Measurements from ENCODE around the gene SMG6. TPM values are rescaled to one million over a fixed set of nuclear protein-coding genes. Genes with fewer than 3 reads are reported as not detected.

The SMG6 gene
- 45.5 TPM for polyA plus RNA-seq (2013, experiment 1 of 4)
- polyA plus RNA-seq (2013, experiment 2 of 4), result 59.8 TPM
- polyA plus RNA-seq (2013, experiment 3 of 4), result 34.8 TPM
- 42.3 TPM for polyA plus RNA-seq (2013, experiment 4 of 4)

DNA sequence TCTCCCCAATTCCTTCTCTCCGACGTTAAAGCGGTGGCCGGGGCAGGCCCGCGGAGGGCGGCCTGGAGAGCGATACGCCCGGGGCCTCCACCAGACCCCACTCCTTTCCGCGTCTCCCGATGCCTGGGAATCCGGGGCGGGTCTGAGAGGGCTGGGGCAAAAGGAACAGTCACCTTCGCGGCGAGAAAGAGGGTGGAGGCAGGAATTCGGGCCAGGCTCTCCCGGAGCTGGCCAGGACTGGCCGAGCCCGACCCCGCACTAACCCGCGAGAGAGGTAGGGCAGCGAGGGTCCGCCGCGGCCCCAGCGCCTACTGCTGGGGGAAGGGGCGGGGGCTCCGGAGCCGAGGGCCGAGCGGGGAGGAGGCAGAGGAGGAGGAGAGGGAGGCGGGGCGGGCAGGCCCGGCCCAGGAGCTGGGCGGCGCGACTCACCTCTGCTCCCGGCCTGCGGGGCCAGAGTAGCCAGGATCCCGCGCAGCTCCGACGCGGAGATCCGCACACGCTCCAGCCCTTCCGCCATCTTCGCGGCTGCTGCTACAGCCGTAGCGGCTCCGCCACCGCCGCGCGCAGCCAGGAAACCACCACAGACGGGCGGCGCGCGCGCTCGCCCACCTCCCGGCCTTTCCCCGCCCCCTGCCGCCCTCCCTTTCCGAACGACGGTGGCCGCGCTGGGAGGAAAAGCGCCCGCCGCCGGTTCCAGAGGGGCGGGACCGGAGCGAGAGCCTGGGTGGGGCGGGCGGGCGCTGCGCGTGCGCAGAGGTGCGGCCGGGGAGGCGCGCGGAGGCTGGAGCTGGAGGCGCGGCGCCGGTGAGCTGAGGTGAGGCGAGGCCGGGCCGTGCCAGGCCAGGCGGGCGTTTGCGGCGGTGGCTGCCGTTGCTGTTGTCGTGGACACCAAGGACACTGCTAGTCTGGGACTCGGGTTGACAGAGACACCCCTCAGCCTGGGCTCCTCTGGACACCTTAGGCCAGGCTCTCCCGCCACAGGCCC, at the start of gene SMG6, which contains the start of gene SRR:
SMG6 (minus strand) TSS at position 582 of the 985 bp plus-strand sequence; CDS start at position 517, 65 bp downstream.
SRR (plus strand) TSS at position 747 of the 985 bp plus-strand sequence. CDS start 11,611 bp downstream, outside the sequence.
- no peaks in the 10 kb centered on the region for H3K27me3 ChIP-seq (ENCODE audit: control insufficient read depth, insufficient read depth, low read length, poor library complexity, severe bottlenecking)
- peaks cover 19% of the 10 kb centered on the region for H3K36me3 ChIP-seq (ENCODE audit: control insufficient read depth, insufficient read depth, low read length)
- H3K4me3 ChIP-seq (ENCODE audit: insufficient read depth, low read depth, low read length), result peak within 1 kb of the TSS; percentile 91
- H3K4me1 ChIP-seq (ENCODE audit: control insufficient read depth, insufficient read depth, low read length), result peaks cover 5% of the 10 kb centered on the region
- 0% methylated on average over 108 of the region's 108 CpGs for WGBS, 2 experiments
- H3K27ac ChIP-seq (ENCODE audit: insufficient read depth, low read depth, low read length, poor library complexity, severe bottlenecking), result peak within 1 kb of the TSS; percentile 92
- H3K9me3 ChIP-seq (ENCODE audit: control insufficient read depth, low read length), result no peaks in the 10 kb centered on the region

DNA sequence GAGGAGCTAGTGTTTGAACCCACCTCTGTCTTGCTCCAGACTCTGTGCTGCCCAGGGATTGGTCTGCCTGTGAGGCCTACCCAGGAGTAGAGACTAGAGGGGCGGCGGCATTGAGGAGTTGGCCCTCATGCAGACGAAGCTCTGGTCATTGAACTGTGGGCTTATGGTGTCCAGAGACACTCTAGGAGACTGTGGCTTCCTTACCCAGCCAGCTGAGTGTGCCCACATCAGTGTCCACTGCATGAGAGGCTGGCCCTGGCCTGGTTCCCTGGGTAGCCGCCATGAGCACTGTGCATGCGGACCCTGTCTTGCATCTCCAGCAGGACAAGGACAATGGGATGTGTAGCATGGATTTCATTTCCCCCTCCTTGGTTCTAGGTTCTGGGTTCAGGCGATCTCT, 47.7 kb upstream of the SMG6 start:
- WGBS, 2 experiments, result 94 to 95% methylated on average over 6 of the region's 6 CpGs
- Histone ChIP-seq H3K27me3 (ENCODE audit: control insufficient read depth, insufficient read depth, low read length, poor library complexity, severe bottlenecking) (no peaks in the 10 kb centered on the region), H3K36me3 (ENCODE audit: control insufficient read depth, insufficient read depth, low read length) (no peaks in the 10 kb centered on the region), H3K4me3 (ENCODE audit: insufficient read depth, low read depth, low read length) (no peak overlapping the region), H3K27ac (ENCODE audit: insufficient read depth, low read depth, low read length, poor library complexity, severe bottlenecking) (no peak overlapping the region), H3K9me3 (ENCODE audit: control insufficient read depth, low read length) (no peaks in the 10 kb centered on the region), H3K4me1 (ENCODE audit: control insufficient read depth, insufficient read depth, low read length) (peaks cover 26% of the 10 kb centered on the region)

DNA sequence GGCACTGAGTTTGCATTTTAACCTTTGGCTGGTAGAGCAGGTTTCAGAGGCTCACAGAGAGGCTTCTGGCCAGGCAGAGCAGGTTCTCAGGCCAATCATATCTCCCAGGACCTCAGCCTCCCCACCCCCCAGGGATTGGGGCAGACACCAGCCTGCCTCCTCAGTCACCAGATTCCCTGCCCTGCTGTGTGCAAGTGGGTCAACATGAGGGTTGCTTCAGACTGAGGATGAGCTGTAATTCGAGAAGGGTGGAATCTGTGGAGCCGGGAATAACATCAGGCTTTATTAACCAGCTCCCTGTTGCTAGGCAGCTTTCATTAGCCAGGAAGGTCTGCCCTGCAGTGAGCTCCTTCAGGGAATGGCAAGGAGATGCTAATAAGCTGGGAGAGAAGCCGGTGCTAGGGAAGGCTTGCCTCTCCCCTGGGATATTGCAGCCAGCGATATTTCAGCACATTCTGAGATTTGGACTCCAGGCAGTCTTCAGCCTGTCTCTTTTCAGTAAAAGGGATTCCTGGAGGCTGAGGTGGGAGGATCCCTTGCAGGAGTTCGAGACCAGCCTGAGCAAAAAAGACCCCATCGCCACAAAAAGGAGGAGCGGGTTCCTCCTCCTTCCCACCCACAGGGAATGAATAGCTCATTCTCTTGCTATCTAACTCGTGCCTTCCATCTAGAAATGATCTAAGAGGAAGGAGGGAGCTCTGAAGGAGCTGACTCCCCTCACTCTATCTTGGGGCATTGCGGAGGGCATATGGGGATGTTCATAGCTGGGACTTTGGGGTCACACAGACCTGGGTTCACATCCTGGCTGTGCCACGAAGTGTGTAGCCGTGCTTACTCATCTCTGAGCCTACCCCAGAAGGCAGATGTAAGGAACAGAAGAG, 44.5 kb upstream of the SMG6 start:
- H3K4me3 ChIP-seq (ENCODE audit: insufficient read depth, low read depth, low read length), result peak overlapping the region; percentile 29
- H3K36me3 ChIP-seq (ENCODE audit: control insufficient read depth, insufficient read depth, low read length), result no peaks in the 10 kb centered on the region
- H3K9me3 ChIP-seq (ENCODE audit: control insufficient read depth, low read length), result no peaks in the 10 kb centered on the region
- peaks cover 29% of the 10 kb centered on the region for H3K4me1 ChIP-seq (ENCODE audit: control insufficient read depth, insufficient read depth, low read length)
- H3K27ac ChIP-seq (ENCODE audit: insufficient read depth, low read depth, low read length, poor library complexity, severe bottlenecking), result peak overlapping the region; percentile 97
- 19 to 20% methylated on average over 11 of the region's 11 CpGs for WGBS, 2 experiments
- no peaks in the 10 kb centered on the region for H3K27me3 ChIP-seq (ENCODE audit: control insufficient read depth, insufficient read depth, low read length, poor library complexity, severe bottlenecking)

DNA sequence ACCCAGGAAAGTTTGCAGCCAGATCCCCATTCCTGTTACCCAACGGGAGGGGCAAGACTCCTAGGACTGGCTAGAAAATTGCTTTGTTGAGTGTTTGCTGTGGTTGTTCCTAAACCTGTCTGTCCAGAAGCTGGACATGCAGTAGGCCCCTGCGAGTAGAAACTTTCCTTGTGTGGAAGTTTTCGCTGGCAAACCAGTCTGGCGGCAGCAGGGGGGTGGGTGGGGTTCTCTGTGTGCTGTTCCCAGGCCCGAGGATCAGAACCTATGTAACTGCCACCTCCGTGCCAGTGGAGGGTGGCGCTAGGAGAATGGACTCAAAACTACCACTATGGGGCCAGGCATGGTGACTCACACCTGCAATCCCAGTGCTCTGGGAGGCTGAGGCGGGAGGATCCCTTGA, 42.9 kb upstream of the SMG6 start:
- H3K4me3 ChIP-seq (ENCODE audit: insufficient read depth, low read depth, low read length), result no peak overlapping the region
- no peaks in the 10 kb centered on the region for H3K9me3 ChIP-seq (ENCODE audit: control insufficient read depth, low read length)
- WGBS, 2 experiments, result 94 to 96% methylated on average over 8 of the region's 8 CpGs
- no peaks in the 10 kb centered on the region for H3K36me3 ChIP-seq (ENCODE audit: control insufficient read depth, insufficient read depth, low read length)
- H3K27me3 ChIP-seq (ENCODE audit: control insufficient read depth, insufficient read depth, low read length, poor library complexity, severe bottlenecking), result no peaks in the 10 kb centered on the region
- H3K27ac ChIP-seq (ENCODE audit: insufficient read depth, low read depth, low read length, poor library complexity, severe bottlenecking), result no peak overlapping the region
- peaks cover 21% of the 10 kb centered on the region for H3K4me1 ChIP-seq (ENCODE audit: control insufficient read depth, insufficient read depth, low read length)

DNA sequence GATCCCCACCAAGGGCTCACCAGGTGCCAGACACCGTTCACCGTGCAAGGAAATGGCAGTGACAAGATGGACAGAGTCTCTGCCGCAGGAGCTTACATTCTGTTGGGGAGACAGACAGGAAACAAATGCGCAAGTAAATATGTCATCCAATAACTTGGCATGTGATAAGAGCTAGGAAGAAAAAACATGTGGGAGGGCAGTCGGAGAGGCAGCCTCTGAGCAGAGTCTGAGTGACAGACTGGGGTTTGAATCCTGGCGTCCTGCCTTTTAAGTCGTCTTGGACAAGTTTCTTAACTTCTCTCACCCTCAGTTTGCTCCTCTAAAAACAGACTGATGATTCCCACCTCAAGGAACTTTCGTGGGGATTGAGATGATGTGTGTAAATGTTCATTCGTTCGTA, 40.9 kb upstream of the SMG6 start:
- no peaks in the 10 kb centered on the region for H3K9me3 ChIP-seq (ENCODE audit: control insufficient read depth, low read length)
- peaks cover 17% of the 10 kb centered on the region for H3K4me1 ChIP-seq (ENCODE audit: control insufficient read depth, insufficient read depth, low read length)
- H3K36me3 ChIP-seq (ENCODE audit: control insufficient read depth, insufficient read depth, low read length), result no peaks in the 10 kb centered on the region
- no peak overlapping the region for H3K4me3 ChIP-seq (ENCODE audit: insufficient read depth, low read depth, low read length)
- H3K27ac ChIP-seq (ENCODE audit: insufficient read depth, low read depth, low read length, poor library complexity, severe bottlenecking), result no peak overlapping the region
- 95 to 98% methylated on average over 10 of the region's 10 CpGs for WGBS, 2 experiments
- H3K27me3 ChIP-seq (ENCODE audit: control insufficient read depth, insufficient read depth, low read length, poor library complexity, severe bottlenecking), result no peaks in the 10 kb centered on the region

DNA sequence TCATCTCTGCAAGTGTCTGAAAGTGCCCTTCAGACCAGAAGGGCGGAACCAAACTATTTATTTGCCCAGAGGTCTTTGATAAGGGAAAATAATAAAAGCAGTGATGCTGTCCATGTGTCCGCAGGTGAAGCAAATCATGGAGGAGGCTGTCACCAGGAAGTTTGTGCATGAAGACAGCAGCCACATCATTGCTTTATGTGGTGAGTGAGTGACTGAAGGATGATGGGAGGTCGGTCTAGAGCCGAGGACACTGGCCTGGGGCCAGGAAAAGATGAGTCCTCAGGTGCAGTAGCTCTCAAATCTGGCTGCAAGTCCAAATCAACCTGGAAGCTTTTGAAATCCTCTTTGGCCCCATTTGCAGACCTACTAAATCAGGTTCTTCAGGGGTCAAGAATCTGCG, 39.8 kb upstream of the SMG6 start:
- Histone ChIP-seq H3K27ac (ENCODE audit: insufficient read depth, low read depth, low read length, poor library complexity, severe bottlenecking) (no peak overlapping the region), H3K4me1 (ENCODE audit: control insufficient read depth, insufficient read depth, low read length) (peaks cover 13% of the 10 kb centered on the region), H3K27me3 (ENCODE audit: control insufficient read depth, insufficient read depth, low read length, poor library complexity, severe bottlenecking) (no peaks in the 10 kb centered on the region), H3K36me3 (ENCODE audit: control insufficient read depth, insufficient read depth, low read length) (no peaks in the 10 kb centered on the region), H3K9me3 (ENCODE audit: control insufficient read depth, low read length) (no peaks in the 10 kb centered on the region), H3K4me3 (ENCODE audit: insufficient read depth, low read depth, low read length) (no peak overlapping the region)
- 90 to 92% methylated on average over 5 of the region's 5 CpGs for WGBS, 2 experiments

DNA sequence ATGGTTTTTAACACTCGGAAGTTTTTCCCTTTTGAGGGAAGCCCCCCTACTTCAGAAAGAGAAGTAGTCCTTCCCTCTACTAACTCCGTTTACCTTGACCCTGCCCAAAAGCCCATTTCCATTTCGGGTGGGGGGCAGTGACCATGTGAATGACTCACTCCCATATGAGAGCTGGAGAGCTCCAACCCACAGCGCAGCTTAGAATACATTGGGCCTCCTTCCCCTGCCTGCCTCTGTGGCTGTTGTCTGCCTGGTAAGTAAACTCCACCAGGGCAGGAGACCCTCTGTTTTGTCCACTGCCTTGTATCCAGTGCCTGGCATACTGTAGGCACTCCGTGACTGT, 34.7 kb upstream of the SMG6 start:
- Histone ChIP-seq H3K4me3 (ENCODE audit: insufficient read depth, low read depth, low read length) (peak overlapping the region; percentile 99), H3K27me3 (ENCODE audit: control insufficient read depth, insufficient read depth, low read length, poor library complexity, severe bottlenecking) (no peaks in the 10 kb centered on the region), H3K9me3 (ENCODE audit: control insufficient read depth, low read length) (no peaks in the 10 kb centered on the region), H3K27ac (ENCODE audit: insufficient read depth, low read depth, low read length, poor library complexity, severe bottlenecking) (no peak overlapping the region), H3K36me3 (ENCODE audit: control insufficient read depth, insufficient read depth, low read length) (peaks cover 19% of the 10 kb centered on the region), H3K4me1 (ENCODE audit: control insufficient read depth, insufficient read depth, low read length) (peaks cover 7% of the 10 kb centered on the region)
- 17 to 23% methylated on average over 5 of the region's 5 CpGs for WGBS, 2 experiments

DNA sequence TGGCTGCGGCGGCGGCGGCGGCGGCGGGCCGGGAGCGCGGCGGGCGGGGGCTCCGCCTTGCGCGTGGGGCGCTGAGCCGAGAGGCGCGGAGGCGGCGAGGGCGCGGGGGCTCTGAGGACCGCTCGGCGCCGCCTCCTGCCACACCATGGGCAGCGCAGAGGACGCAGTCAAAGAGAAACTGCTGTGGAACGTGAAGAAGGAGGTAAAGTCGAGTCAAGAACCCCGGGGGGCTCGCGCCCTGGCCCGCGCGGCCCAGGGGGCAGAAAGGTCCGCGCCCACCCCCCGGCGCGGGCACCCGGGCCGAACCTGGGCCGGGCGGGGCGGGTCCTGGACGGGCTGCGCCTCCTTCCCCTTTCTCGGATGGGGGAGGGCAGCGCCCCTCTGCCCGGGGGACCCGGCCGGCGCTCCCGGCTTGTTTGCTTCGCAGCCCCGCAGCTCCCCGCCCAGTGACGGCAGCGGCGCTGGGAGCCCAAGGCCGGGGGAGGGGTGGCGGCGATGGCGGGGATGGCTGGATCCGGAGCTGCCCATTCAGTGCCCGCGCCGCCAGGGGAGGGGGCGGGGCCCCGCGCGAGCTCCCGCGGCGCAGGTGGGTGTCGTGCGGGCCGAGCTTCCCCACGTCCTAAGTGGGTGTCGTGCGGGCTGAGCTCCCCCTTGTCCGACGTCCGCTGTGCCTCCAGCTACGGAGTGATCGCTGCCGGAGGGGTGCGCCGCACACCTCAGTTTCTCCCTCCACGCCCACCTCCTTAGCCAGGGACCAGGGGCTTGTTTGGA, 34.1 kb upstream of the SMG6 start:
- no peaks in the 10 kb centered on the region for H3K9me3 ChIP-seq (ENCODE audit: control insufficient read depth, low read length)
- peak overlapping the region; percentile 99 for H3K4me3 ChIP-seq (ENCODE audit: insufficient read depth, low read depth, low read length)
- H3K36me3 ChIP-seq (ENCODE audit: control insufficient read depth, insufficient read depth, low read length), result peaks cover 25% of the 10 kb centered on the region
- WGBS, 2 experiments, result 0 to 1% methylated on average over 92 of the region's 92 CpGs
- H3K27ac ChIP-seq (ENCODE audit: insufficient read depth, low read depth, low read length, poor library complexity, severe bottlenecking), result no peak overlapping the region
- no peaks in the 10 kb centered on the region for H3K27me3 ChIP-seq (ENCODE audit: control insufficient read depth, insufficient read depth, low read length, poor library complexity, severe bottlenecking)
- peaks cover 7% of the 10 kb centered on the region for H3K4me1 ChIP-seq (ENCODE audit: control insufficient read depth, insufficient read depth, low read length)

DNA sequence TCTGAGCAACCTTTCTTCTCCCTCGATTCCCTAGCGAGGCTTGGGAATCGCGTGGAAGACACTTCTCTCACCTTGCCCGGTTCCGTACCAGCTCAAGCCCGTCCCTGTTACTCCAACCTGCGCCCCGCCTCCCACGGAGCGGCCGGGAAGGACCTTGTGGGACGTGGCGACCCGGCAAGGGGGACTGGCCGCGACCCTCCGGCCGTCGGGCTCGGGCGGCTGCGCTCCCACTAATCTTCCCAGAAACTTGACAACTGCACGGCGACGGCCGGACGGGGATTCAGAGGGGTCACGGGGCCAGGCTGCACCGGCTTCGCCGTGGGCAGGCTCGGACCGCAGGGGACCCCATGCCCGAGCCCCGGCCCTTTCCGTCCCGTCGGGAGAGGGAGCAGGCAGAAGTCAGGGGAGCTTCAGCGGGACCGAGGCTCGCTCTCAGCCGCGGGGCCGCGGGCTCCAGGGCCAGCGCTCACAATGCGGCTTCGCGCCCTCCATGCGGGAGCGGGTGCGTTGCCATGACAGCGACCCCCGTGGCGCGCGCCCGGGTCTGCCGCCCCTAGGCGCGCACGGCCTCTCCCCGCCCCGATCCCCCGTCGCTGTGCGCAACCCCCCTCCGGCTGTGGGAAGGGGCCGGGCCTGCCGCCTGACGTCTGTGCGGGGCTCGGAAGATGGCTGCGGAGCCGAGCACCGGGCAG, 33.4 kb upstream of the SMG6 start, which contains the start of gene SGSM2:
SGSM2 (plus strand) TSS at position 650 of the 692 bp plus-strand sequence. CDS start 188 bp downstream, outside the sequence.
- H3K9me3 ChIP-seq (ENCODE audit: control insufficient read depth, low read length), result no peaks in the 10 kb centered on the region
- peak within 1 kb of the TSS; percentile 99 for H3K4me3 ChIP-seq (ENCODE audit: insufficient read depth, low read depth, low read length)
- 1% methylated on average over 77 of the region's 77 CpGs for WGBS, 2 experiments
- no peaks in the 10 kb centered on the region for H3K27me3 ChIP-seq (ENCODE audit: control insufficient read depth, insufficient read depth, low read length, poor library complexity, severe bottlenecking)
- H3K27ac ChIP-seq (ENCODE audit: insufficient read depth, low read depth, low read length, poor library complexity, severe bottlenecking), result peak within 1 kb of the TSS; percentile 79
- H3K4me1 ChIP-seq (ENCODE audit: control insufficient read depth, insufficient read depth, low read length), result peaks cover 7% of the 10 kb centered on the region
- H3K36me3 ChIP-seq (ENCODE audit: control insufficient read depth, insufficient read depth, low read length), result peaks cover 28% of the 10 kb centered on the region

Data from ectodermal cell (in vitro differentiated cells).